SK-N-MC (cell line): ENCODE measurements around the gene VSIG2.
A peak's percentile ranks its signal among the peaks of the same experiment; 100 is the strongest.

Source experiments
- DNase-seq: peaks from one replicate; pipeline ENCODE4 v3.0.0-alpha.2; 2011; ENCODE audit warnings: low read depth, low spot score
- H3K27ac ChIP-seq: fragments of 200-600 bp; sonication (generic); 2 replicates; pipeline ENCODE4 v1.5.1; 2016; ENCODE audit warnings: mixed run types
- H3K36me3 ChIP-seq: fragments of 200-600 bp; sonication (generic); 2 replicates; pipeline ENCODE4 v1.6.1; 2017; ENCODE audit warnings: antibody characterized with exemption, low read length, mixed read lengths; ENCODE audit not compliant: insufficient read depth
- H3K4me3 ChIP-seq: fragments of 200-600 bp; sonication (generic); 2 replicates; pipeline ENCODE4 v1.5.1; 2016
- H3K9ac ChIP-seq: fragments of 200-600 bp; sonication (generic); 2 replicates; pipeline ENCODE4 v1.8.0; 2017; ENCODE audit warnings: mixed run types, mixed read lengths; ENCODE audit not compliant: insufficient read length
- H3K9me3 ChIP-seq: fragments of 200-600 bp; sonication (generic); 2 replicates; pipeline ENCODE4 v1.6.1; 2017; ENCODE audit warnings: low read depth, mild to moderate bottlenecking, antibody characterized with exemption, low read length, moderate library complexity, mixed read lengths
- EZH2 ChIP-seq: fragments of 200-600 bp; sonication (generic); IDR thresholded peaks from one replicate; pipeline ENCODE4 v1.6.1; 2017; ENCODE audit warnings: antibody characterized with exemption
- FOXP2 ChIP-seq: optimal IDR thresholded peaks from 2 replicates; pipeline ENCODE3; 2011; ENCODE audit warnings: mild to moderate bottlenecking, moderate library complexity; ENCODE audit not compliant: insufficient read depth; ENCODE audit errors: extremely low read length, control extremely low read depth
- POLR2AphosphoS5 ChIP-seq: IDR thresholded peaks from 2 replicates; pipeline ENCODE4 v1.6.1; 2012; ENCODE audit warnings: mild to moderate bottlenecking, low read depth, low read length, borderline replicate concordance

The VSIG2 gene

GRCh38 chr11:124738713-124739478 is 13.2 kb downstream of the VSIG2 start:
- Histone ChIP-seq H3K9ac (no peak overlapping the region), H3K36me3 (no peaks in the 10 kb centered on the region), H3K27ac (no peak overlapping the region), H3K9me3 (no peaks in the 10 kb centered on the region), H3K4me3 (peak overlapping the region; percentile 79)
- no peak for DNase-seq
- no peak for TF ChIP-seq POLR2AphosphoS5
- TF ChIP-seq FOXP2: no peak
- TF ChIP-seq EZH2: no peak

GRCh38 chr11:124737638-124738305 is 14.3 kb downstream of the VSIG2 start:
- H3K9ac ChIP-seq: no peak overlapping the region
- TF ChIP-seq FOXP2 (no peak), EZH2 (no peak), POLR2AphosphoS5 (no peak)

GRCh38 chr11:124736736-124737135 is 15.3 kb downstream of the VSIG2 start:
- no peak overlapping the region for H3K9ac ChIP-seq
- no peaks in the 10 kb centered on the region for H3K36me3 ChIP-seq
- no peak for DNase-seq
- no peak overlapping the region for H3K27ac ChIP-seq
- TF ChIP-seq POLR2AphosphoS5 (no peak), FOXP2 (no peak), EZH2 (no peak)
- H3K9me3 ChIP-seq: no peaks in the 10 kb centered on the region
- no peak overlapping the region for H3K4me3 ChIP-seq

More at GRCh38 chr11:124737638-124738305, 14.3 kb downstream of the VSIG2 start:
- Histone ChIP-seq H3K36me3 (no peaks in the 10 kb centered on the region), H3K4me3 (no peak overlapping the region), H3K9me3 (no peaks in the 10 kb centered on the region), H3K27ac (no peak overlapping the region)
- DNase-seq: no peak

GRCh38 chr11:124732230-124732629 is 19.8 kb downstream of the VSIG2 start:
- TF ChIP-seq FOXP2 (no peak), EZH2 (no peak), POLR2AphosphoS5 (no peak)
- no peaks in the 10 kb centered on the region for H3K36me3 ChIP-seq
- H3K9ac ChIP-seq: no peak overlapping the region
- H3K9me3 ChIP-seq: no peaks in the 10 kb centered on the region
- DNase-seq: no peak
- H3K27ac ChIP-seq: no peak overlapping the region
- no peak overlapping the region for H3K4me3 ChIP-seq

- no peak for DNase-seq
- no peak overlapping the region for H3K9ac ChIP-seq
- H3K36me3 ChIP-seq: no peaks in the 10 kb centered on the region
- TF ChIP-seq FOXP2 (no peak), POLR2AphosphoS5 (no peak), EZH2 (no peak)
- H3K27ac ChIP-seq: no peak overlapping the region
- H3K9me3 ChIP-seq: no peaks in the 10 kb centered on the region
- no peak overlapping the region for H3K4me3 ChIP-seq
Measured at GRCh38 chr11:124729571-124729970, 22.5 kb downstream of the VSIG2 start.

GRCh38 chr11:124728134-124728533 is 23.9 kb downstream of the VSIG2 start:
- no peaks in the 10 kb centered on the region for H3K36me3 ChIP-seq
- DNase-seq: no peak
- H3K27ac ChIP-seq: no peak overlapping the region
- H3K4me3 ChIP-seq: no peak overlapping the region
- TF ChIP-seq FOXP2 (no peak), EZH2 (no peak), POLR2AphosphoS5 (no peak)
- H3K9ac ChIP-seq: no peak overlapping the region
- no peaks in the 10 kb centered on the region for H3K9me3 ChIP-seq

- Histone ChIP-seq H3K27ac (no peak overlapping the region), H3K36me3 (no peaks in the 10 kb centered on the region), H3K9me3 (no peaks in the 10 kb centered on the region), H3K4me3 (no peak overlapping the region), H3K9ac (no peak overlapping the region)
- DNase-seq: no peak
- TF ChIP-seq FOXP2: no peak
- TF ChIP-seq POLR2AphosphoS5: no peak
- TF ChIP-seq EZH2: no peak
Measured at GRCh38 chr11:124727474-124727873, 24.6 kb downstream of the VSIG2 start.

- Histone ChIP-seq H3K36me3 (no peaks in the 10 kb centered on the region), H3K27ac (peak overlapping the region; percentile 74; the same call in 1 of the 2 replicates), H3K9ac (no peak overlapping the region), H3K4me3 (peak overlapping the region; percentile 72), H3K9me3 (no peaks in the 10 kb centered on the region)
- no peak for DNase-seq
- TF ChIP-seq FOXP2 (no peak), EZH2 (no peak), POLR2AphosphoS5 (no peak)
Measured at GRCh38 chr11:124725719-124726105, 26.3 kb downstream of the VSIG2 start.
